Mucosa of gallbladder (tissue), 1 donor: ENCODE measurements around the gene PUM2. TPM values are rescaled to one million over a fixed set of nuclear protein-coding genes. Genes with fewer than 3 reads are reported as not detected.

ENCODE experiments used
- DNase-seq: peaks from one replicate; pipeline ENCODE4 v3.0.0-alpha.2; 2020; ENCODE audit warnings: low spot score
- total RNA-seq: library from RNA; stranded (reverse); gene quantifications from one replicate; pipeline ENCODE4 v1.2.1, GENCODE V29; 2021
- donor health status: DM: no; HTN: no; CAD: no.

The PUM2 gene
- total RNA-seq, 1 donor from 2014 or later: 95.8 TPM

DNA sequence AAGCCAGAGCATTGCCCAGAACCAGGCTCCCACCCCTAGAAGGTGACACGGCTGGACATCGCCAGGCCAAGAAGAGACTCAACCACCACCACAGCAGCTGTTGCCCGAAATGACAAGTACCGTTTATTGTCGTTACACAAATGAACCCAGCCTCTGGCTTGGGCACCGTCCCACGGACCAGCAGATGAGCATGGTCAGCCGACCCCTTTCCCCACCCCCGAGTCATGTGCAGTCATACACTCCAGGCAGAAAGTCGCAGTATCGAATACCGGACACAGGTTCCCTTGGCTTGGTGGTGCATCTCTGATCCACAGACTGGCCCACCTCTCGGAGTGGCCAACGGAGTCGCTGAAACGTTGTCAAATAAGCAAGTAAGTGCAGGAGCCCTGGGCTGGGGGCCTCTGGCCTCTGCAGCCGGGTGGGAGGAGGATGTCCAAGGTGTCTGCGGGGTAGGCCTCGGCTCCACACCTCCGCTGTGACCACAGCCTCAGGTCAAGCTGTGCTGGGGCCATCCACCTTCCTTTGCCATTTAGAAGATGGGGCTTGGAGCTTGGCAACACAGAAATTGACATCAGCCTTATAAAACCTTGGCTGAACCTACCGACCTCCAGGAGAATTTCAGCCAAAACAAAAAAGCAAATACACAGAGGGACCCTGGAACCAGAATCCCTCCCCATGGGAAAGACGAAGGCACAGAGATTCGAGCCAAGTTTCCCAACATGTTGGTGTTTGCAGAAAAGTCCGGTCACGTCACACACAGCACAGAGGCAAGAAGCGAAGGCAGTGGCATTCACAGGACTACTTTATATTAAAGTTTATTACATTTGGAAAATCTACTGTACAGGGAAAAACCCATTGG is 149.7 kb downstream of the PUM2 start:
- no peak for DNase-seq

DNA sequence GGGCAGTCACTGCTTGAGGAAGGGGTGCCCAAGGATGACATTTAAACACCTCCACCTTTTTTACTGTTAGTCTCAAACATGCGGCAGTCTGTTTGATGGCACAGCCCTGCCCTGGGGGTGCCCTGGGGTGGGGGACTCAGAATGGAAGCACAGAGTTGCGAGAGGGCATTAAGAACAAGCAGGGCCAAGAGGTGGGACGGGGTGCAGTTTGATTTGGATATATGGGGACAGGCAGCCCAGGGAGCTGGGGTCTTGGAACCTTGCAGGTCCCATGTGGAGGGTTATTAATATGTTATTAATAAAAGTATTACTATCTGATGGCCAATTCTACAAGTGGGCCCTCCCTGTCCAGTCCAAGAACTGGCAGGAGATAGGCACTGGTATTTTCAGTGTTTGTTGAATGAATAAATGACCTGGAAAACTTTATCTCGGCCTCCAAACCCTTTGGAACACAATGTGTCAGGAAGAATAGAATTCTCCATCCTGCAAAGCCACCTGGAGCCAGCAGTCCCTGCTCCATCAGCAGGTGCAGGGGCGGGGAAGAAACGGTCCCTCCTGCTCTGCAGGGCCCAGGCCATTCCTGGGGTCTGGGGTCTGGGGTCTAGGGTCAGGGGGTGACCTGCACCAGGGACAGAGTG is 150.9 kb downstream of the PUM2 start:
- DNase-seq: no peak

DNA sequence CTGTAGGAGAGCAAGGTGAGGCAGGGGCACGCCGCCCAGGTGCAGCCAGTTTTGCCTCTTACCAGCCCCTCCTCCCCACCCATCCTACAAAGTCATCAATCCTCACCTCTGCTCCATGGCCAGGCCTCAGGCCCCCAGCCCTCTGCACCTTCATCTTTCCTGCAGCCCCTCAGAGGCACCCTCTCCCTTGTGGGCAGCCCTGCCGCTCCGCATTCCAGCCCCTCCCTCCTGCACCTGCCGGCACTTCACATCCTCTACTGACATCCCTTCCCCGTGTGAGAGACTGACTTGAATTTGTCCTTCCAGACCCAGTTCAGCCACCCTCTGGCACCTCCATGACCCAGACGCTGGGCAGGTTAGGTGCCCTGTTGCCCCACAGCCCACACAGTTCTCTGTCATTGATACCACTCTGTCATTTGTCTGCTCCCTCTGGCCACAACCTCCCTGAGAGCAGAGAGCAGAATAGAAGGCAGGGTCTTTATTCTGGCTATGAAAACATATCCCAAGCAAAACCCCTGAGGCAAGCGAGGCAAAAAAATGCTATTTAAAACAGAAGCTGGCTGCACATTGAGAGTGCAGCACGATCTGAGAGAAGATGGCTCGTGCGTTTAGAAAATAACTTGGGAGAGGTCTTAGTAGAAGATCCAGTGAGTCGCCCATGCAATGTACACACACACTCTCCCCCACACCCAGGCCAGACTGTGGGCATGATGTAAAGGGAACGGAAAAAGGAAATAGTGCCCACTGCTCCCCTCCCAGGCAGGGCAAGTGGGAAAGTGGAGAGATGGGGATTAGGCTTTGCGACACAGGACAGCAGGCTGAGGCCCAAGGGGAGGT is 151.6 kb downstream of the PUM2 start:
- no peak for DNase-seq

Other genes starting within 250 kb of the PUM2 start
- gene SDC1, start 125.7 kb downstream of the PUM2 start, total RNA-seq: 1,059 TPM
- 445 TPM for gene RHOB, start 96.2 kb upstream of the PUM2 start, total RNA-seq